GM23338 (cell line): ENCODE results near the gene TSLP. TPM values are rescaled to one million over a fixed set of nuclear protein-coding genes. Genes with fewer than 3 reads are reported as not detected.

Experiments used
- ATAC-seq: fragments of 200-7000 bp; cut with Tn5 transposase; 3 replicates; pipeline ENCODE4 v1.9.1; 2020
- DNase-seq: peaks from one replicate; pipeline ENCODE4 v3.0.0-alpha.2; 2015; ENCODE audit warnings: low spot score
- H2AFZ ChIP-seq: fragments of 200-600 bp; sonication (generic); 2 replicates; pipeline ENCODE4 v1.8.0; 2016; ENCODE audit warnings: antibody characterized with exemption, mild to moderate bottlenecking, moderate library complexity
- H3F3A ChIP-seq: fragments of 200-600 bp; sonication (generic); replicated peaks from 2 replicates; pipeline ENCODE4 v1.8.0; 2017; ENCODE audit warnings: antibody characterized with exemption, mixed run types, low read depth
- H3K27ac ChIP-seq: fragments of 200-600 bp; sonication (generic); 2 replicates; pipeline ENCODE4 v1.6.1; 2016; ENCODE audit warnings: low read depth
- H3K27me3 ChIP-seq: fragments of 200-600 bp; sonication (generic); 2 replicates; pipeline ENCODE4 v1.8.0; 2016; ENCODE audit warnings: mild to moderate bottlenecking, mixed run types, moderate library complexity; ENCODE audit not compliant: insufficient read depth
- H3K36me3 ChIP-seq: fragments of 200-600 bp; sonication (generic); 2 replicates; pipeline ENCODE4 v1.8.0; 2016; ENCODE audit warnings: mild to moderate bottlenecking; ENCODE audit not compliant: insufficient read depth
- H3K4me1 ChIP-seq: fragments of 200-600 bp; sonication (generic); 2 replicates; pipeline ENCODE4 v1.8.0; 2016; ENCODE audit warnings: mild to moderate bottlenecking, moderate library complexity; ENCODE audit not compliant: insufficient read depth
- H3K4me2 ChIP-seq: fragments of 200-600 bp; sonication (generic); 2 replicates; pipeline ENCODE4 v1.7.1; 2017; ENCODE audit warnings: mixed run types
- H3K4me3 ChIP-seq: fragments of 200-600 bp; sonication (generic); 2 replicates; pipeline ENCODE4 v1.6.1; 2016; ENCODE audit warnings: mixed run types
- H3K79me2 ChIP-seq: fragments of 200-600 bp; sonication (generic); replicated peaks from 2 replicates; pipeline ENCODE4 v1.8.0; 2017; ENCODE audit warnings: mild to moderate bottlenecking; ENCODE audit not compliant: insufficient read depth
- H3K9me2 ChIP-seq: fragments of 200-600 bp; sonication (generic); 2 replicates; pipeline ENCODE4 v1.8.0; 2017; ENCODE audit not compliant: insufficient read depth
- H4K20me1 ChIP-seq: fragments of 200-600 bp; sonication (generic); replicated peaks from 2 replicates; pipeline ENCODE4 v1.8.0; 2017; ENCODE audit warnings: mild to moderate bottlenecking; ENCODE audit not compliant: insufficient read depth
- H3K27ac Mint-ChIP-seq: 2 replicates; pipeline ENCODE4 v1.8.0; 2020; ENCODE audit warnings: inconsistent platforms, mild to moderate bottlenecking, moderate library complexity, mixed read lengths
- H3K27me3 Mint-ChIP-seq: 3 replicates; pipeline ENCODE4 v1.8.0; 2022; ENCODE audit warnings: low read depth, mild to moderate bottlenecking, moderate library complexity, mixed read lengths, inconsistent platforms; ENCODE audit not compliant: insufficient read depth, poor library complexity
- H3K36me3 Mint-ChIP-seq: 3 replicates; pipeline ENCODE4 v1.8.0; 2021; ENCODE audit warnings: low read depth, mild to moderate bottlenecking, inconsistent platforms, moderate library complexity, mixed read lengths
- H3K4me1 Mint-ChIP-seq: 3 replicates; pipeline ENCODE4 v1.8.0; 2020; ENCODE audit warnings: mild to moderate bottlenecking, inconsistent platforms, mixed read lengths
- H3K4me3 Mint-ChIP-seq: 3 replicates; pipeline ENCODE4 v1.8.0; 2021; ENCODE audit warnings: moderate library complexity, mild to moderate bottlenecking, inconsistent platforms, mixed read lengths
- H3K9me3 Mint-ChIP-seq: 3 replicates; pipeline ENCODE4 v1.8.0; 2020; ENCODE audit warnings: moderate library complexity, mild to moderate bottlenecking, inconsistent platforms, mixed read lengths
- CREB1 ChIP-seq: fragments of 250-450 bp; sonication (Bioruptor Pico); IDR thresholded peaks from 2 replicates; pipeline ENCODE4 v1.5.0; 2020; ENCODE audit warnings: low read depth, mild to moderate bottlenecking, moderate library complexity
- ETS1 ChIP-seq: IDR thresholded peaks from 2 replicates; pipeline ENCODE4 v1.6.1; 2016; ENCODE audit warnings: antibody characterized with exemption
- JUNB ChIP-seq: IDR thresholded peaks from one replicate; pipeline ENCODE4 v1.6.1; 2016; ENCODE audit warnings: antibody characterized with exemption; ENCODE audit not compliant: unreplicated experiment
- NANOG ChIP-seq: IDR thresholded peaks from 2 replicates; pipeline ENCODE4 v1.6.1; 2016; ENCODE audit warnings: antibody characterized with exemption, borderline replicate concordance
- POLR2AphosphoS5 ChIP-seq: IDR thresholded peaks from 2 replicates; pipeline ENCODE4 v1.6.1; 2016; ENCODE audit warnings: antibody characterized with exemption, low read depth
- STAT1 ChIP-seq: IDR thresholded peaks from one replicate; pipeline ENCODE4 v1.6.1; 2016; ENCODE audit warnings: antibody characterized with exemption; ENCODE audit not compliant: unreplicated experiment
- ZNF114 ChIP-seq: fragments of 250-450 bp; sonication (Bioruptor Pico); IDR thresholded peaks from 2 replicates; pipeline ENCODE4 v1.5.0; 2020; ENCODE audit warnings: mild to moderate bottlenecking, moderate library complexity
- ZNF331 ChIP-seq: fragments of 250-450 bp; sonication (Bioruptor Pico); IDR thresholded peaks from 2 replicates; pipeline ENCODE4 v1.5.0; 2020; ENCODE audit warnings: low read depth, mild to moderate bottlenecking, moderate library complexity
- ZNF462 ChIP-seq: fragments of 250-450 bp; sonication (Bioruptor Pico); IDR thresholded peaks from 2 replicates; pipeline ENCODE4 v1.5.0; 2020; ENCODE audit warnings: mild to moderate bottlenecking, moderate library complexity
- polyA plus RNA-seq: library from polyadenylated mRNA; unstranded; fragments of >200 nt; fragmentation: Nextera tagmentation; extraction: Ambion mirVana; gene quantifications from 2 replicates; pipeline ENCODE4 v1.2.1, GENCODE V29; 2016
- total RNA-seq: library from RNA; depleted of rRNA; stranded (reverse); fragments of >200 nt; shearing (Covaris generic); gene quantifications from 2 replicates; pipeline ENCODE4 v1.2.3, GENCODE V29; 2014

Gene TSLP
- total and polyA plus RNA-seq, 2 experiments from 2014 or later = 0.35 to 1.5 TPM

- TF ChIP-seq ZNF462 (CRISPR knock-in tag) (no peak), ETS1 (no peak), STAT1 (no peak), JUNB (no peak), CREB1 (no peak), ZNF114 (CRISPR knock-in tag) (no peak), POLR2AphosphoS5 (no peak)
Observed at GRCh38 chr5:111120911-111121310, 49.4 kb downstream of the TSLP start (continued).

GRCh38 chr5:111121926-111122325 lies 50.4 kb downstream of the TSLP start:
- Histone ChIP-seq H3K9me2 (no peaks in the 10 kb centered on the region), H4K20me1 (no peaks in the 10 kb centered on the region), H3K79me2 (no peaks in the 10 kb centered on the region; the same call in 1 of the 2 replicates), H3K27me3 (no peaks in the 10 kb centered on the region), H3F3A (no peaks in the 10 kb centered on the region), H2AFZ (no peak overlapping the region), H3K27ac (no peak overlapping the region), H3K4me2 (no peak overlapping the region), H3K4me3 (no peak overlapping the region), H3K36me3 (peaks cover 47% of the 10 kb centered on the region; the same call in 1 of the 2 replicates), H3K4me1 (peaks cover 35% of the 10 kb centered on the region)
- Mint-ChIP-seq H3K9me3 (no peaks in the 10 kb centered on the region), H3K27ac (no peak overlapping the region; the same call in 1 of the 2 replicates), H3K27me3 (no peaks in the 10 kb centered on the region), H3K4me1 (peaks cover 30% of the 10 kb centered on the region), H3K4me3 (no peak overlapping the region), H3K36me3 (peaks cover 51% of the 10 kb centered on the region)
- TF ChIP-seq POLR2AphosphoS5 = no peak
- TF ChIP-seq ZNF331 = no peak
- TF ChIP-seq STAT1 = no peak
- no peak for TF ChIP-seq CREB1
- no peak for TF ChIP-seq JUNB
- no peak for TF ChIP-seq ZNF114 (CRISPR knock-in tag)
- no peak for TF ChIP-seq NANOG
- ATAC-seq (no peak), DNase-seq (no peak)
